HG03457 (cell line): ENCODE data around the gene OR8S1.
"Not testable (repeated sequence)": the region's sequence is repeated elsewhere in the genome, so short reads cannot be mapped to it uniquely, and the experiment has no call there.

Experiments
- ATAC-seq: cut with Tn5 transposase; IDR thresholded peaks from one replicate; pipeline ENCODE4 v1.9.1; 2021; ENCODE audit warnings: moderate number of reproducible peaks; ENCODE audit not compliant: unreplicated experiment

The OR8S1 gene

DNA sequence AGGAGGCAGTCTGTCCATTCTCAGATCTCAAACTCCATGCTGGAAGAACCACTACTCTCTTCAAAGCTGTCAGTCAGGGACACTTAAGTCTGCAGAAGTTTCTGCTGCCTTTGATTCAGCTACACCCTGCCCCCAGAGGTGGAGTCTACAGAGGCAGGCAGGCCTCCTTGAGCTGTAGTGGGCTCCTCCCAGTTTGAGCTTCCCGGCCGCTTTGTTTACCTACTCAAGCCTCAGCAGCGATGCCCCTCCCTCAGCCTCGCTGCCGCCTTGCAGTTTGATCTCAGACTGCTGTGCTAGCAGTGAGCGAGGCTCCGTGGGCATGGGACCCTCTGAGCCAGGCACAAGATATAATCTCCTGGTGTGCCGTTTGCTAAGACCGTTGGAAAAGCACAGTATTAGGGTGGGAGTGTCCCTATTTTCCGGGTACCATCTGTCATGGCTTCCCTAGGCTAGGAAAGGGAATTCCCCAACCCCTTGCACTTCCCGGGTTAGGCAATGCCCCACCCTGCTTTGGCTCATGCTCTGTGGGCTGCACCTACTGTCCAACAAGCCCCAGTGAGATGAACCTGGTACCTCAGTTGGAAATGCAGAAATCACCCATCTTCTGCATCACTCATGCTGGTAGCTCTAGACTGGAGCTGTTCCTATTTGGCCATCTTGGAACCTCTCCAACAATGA is 28.4 kb downstream of the OR8S1 start:
- not testable (repeated sequence) for ATAC-seq

DNA sequence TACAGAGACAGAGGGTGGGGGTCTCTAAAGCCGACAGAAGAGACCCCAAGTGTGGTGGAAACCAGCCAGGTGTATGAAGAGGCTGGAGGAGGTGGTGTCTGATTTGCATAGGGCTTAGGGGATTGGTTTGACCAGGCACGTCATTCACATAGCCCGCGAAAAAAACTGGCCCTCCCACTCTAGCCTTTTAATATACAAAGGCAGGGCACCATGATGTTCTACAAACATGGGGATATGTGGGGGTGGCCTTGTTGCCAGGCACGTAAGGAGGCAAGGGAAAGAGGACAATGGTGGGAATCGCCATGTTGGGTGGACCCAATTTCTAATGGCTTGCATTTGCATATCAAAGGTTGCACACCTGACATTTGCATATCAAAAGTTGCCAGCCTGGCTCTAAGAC is 31.2 kb downstream of the OR8S1 start:
- ATAC-seq: no peak

DNA sequence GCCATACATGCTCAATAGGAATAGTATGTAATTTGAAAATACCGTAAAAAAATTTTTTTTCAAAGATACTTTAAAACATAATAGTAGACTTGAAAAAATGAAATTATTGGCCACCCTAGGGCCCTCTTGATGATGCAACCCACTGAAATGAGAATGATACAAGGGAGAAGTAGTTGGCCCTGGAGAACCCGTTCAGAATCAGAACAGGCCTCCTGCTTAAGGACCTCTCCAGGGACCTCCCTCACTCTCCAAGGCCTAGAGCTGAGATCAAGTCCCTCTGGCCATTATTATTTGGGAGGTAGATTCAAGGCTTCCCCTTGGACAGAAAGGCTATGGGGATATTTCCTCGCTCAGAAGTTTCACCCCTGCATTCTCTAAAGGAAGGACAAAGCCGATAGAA is 32.5 kb downstream of the OR8S1 start:
- ATAC-seq: no peak

DNA sequence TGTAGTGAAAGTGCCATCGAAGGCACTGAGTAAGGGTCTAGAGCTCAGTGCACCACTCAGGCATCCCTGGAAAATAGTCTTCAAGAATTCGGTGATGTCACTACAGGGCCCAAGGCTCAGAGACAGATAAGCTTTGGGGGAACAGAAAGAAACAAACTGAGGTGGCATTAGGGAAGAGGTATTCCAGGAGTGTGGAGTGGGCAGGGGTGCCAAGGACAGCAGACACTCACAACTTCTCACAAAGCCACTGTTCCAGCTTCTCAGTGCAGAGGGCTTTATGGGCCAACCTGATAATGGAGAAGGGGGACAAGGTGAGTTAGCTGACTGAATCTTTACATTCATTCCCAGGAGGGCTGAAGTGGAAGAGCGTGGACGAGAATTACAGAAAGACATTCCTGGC is 42.3 kb downstream of the OR8S1 start:
- ATAC-seq: no peak

DNA sequence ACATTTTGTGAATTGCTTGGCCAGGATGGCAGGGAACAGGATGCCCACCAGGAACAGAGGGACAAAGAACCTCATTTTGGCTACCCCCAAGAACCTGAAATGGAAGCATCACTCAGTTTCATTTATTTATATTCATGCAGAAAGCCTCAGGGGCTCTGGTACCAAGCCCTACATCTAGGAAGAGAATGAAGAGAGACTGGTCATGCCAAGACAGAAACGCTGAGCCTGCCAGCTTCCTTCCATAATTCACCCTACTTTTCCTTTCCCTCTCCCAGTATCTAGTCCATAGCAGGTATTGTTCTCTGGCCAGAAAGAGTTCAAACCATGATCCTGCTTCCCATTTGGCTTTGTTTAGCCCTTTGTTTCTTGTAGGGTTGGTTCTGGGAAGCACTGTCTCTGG is 44.5 kb downstream of the OR8S1 start, which contains the start of gene LALBA:
LALBA (minus strand) TSS at position 101 of the 400 bp plus-strand sequence; CDS start at position 75, 26 bp downstream.
- ATAC-seq: no peak

DNA sequence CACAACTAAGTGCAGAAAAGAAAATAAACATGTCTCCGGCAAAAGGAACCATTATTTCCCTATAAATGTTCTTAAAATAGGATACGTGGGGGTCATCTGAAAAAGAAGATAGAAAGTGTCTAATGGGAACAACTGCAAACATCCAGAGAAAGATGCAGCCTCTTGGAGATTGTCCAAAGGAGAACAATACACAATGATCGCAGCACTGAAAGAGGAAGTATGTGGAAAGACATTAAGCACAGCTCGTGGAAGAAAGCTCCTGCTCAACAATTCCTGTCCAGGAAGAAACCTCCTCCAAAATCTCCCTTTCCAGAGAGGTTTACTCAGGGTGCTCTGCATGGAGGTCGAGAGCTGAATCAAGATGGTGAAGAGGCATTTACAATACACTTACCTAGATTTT is 46.9 kb downstream of the OR8S1 start:
- no peak for ATAC-seq
